Measurements from ENCODE around the gene PEDS1.

DNA sequence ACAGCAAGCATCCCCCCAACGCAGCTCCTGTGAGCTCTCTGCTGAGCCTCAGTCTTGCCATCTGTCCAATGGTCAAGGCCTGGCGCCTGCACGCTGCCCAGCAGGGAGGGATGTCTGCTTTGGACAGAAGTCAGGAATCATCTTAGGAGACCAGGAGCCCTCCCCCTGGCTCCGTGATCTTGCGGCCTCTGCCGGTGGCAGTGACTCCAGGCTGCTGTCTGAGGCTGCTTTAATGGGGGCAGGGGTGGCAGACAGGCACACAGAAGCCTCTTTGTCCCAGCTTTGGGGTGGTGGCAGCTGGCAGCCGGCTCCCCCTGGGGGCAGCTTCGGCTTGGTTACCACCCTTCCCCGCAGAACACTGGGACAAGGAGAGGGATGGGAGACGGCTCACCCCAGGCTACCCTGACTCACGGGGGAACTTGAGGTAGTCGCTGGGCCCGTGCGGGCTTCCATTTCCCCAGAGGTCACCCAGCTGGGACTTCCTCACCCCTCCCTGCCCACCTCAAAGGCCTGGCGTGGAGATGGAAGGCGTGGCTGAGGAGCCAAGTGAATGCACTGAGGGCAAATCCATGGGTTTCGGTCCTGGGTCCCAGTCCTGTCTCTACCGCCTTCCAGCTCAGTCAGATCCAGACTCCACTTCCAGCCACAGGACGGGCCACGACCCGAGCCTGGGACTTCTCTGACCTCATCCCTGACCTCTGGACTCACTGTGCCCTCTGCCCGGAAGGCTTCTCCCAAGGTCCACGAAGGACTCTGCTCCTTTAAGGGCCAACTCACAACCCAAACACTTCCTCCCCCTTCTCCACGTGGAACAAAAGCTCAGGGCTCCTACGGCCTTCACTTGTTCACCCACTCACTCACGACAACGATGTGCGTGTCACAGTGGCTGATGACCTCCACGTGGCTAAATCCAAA, 14.8 kb downstream of the PEDS1 start:
- no peak for TF ChIP-seq NFIB (CRISPR knock-in tag; IDR thresholded peaks at IDR 0.05; ENCODE audit: borderline replicate concordance)
- no peak for TF ChIP-seq SP1 (IDR thresholded peaks at IDR 0.05)
- TF ChIP-seq SP1 (CRISPR knock-in tag; IDR thresholded peaks at IDR 0.05) = no peak
- TF ChIP-seq POLR2AphosphoS5 (IDR thresholded peaks at IDR 0.05; ENCODE audit: low read depth, low read length) = no peak

Data from HepG2 (cell line).